Hepatocyte (in vitro differentiated cells): ENCODE data around the gene MYBPH.

ENCODE experiments used
- CTCF ChIP-seq: fragments of 200-600 bp; sonication (generic); IDR thresholded peaks from 2 replicates; pipeline ENCODE4 v1.5.1; 2016; ENCODE audit warnings: antibody characterized with exemption, mild to moderate bottlenecking; ENCODE audit not compliant: poor library complexity
- EZH2 ChIP-seq: fragments of 200-600 bp; sonication (generic); IDR thresholded peaks from 2 replicates; pipeline ENCODE4 v1.6.1; 2016; ENCODE audit warnings: antibody characterized with exemption, mild to moderate bottlenecking, borderline replicate concordance

- TF ChIP-seq CTCF (no peak), EZH2 (no peak)
Measured at GRCh38 chr1:203214871-203215270, 39.2 kb upstream of the MYBPH start.
